ENCODE measurements around the gene GLI3. TPM values are rescaled to one million over a fixed set of nuclear protein-coding genes. Genes with fewer than 3 reads are reported as not detected.

The GLI3 gene
- total RNA-seq, 1 experiment from 2014 or later, result 45.0 TPM

DNA sequence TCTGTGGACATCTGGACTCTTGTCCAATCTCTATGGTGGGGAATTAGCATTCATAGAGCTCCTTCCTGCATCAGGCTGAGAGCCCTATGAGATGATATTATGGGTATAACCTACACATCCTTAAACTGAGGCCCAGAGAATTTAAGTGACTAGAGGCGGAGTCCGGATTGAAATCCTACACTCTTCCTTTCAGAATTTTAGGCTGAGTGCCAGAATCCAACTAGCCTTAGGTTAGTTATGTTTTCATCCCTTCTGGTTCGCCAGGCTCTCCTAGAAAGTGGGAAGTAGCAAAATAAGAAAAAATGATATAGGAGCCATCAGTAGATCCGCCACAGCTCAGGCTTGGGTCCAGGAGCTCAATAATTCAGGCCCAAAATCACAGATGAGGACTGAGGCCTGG, 212.5 kb downstream of the GLI3 start:
- H3K9me3 Mint-ChIP-seq, result no peaks in the 10 kb centered on the region
- no peak overlapping the region for H2BK5ac ChIP-seq (ENCODE audit: insufficient read length, low read length)
- H3K14ac ChIP-seq (ENCODE audit: insufficient read depth, low read length), result no peak overlapping the region
- no peak overlapping the region for H3K23ac ChIP-seq (ENCODE audit: insufficient read length, low read depth, low read length)
- no peaks in the 10 kb centered on the region for H4K20me1 ChIP-seq (ENCODE audit: control insufficient read depth, insufficient read depth, insufficient read length)
- no peaks in the 10 kb centered on the region for H3K79me2 ChIP-seq (ENCODE audit: insufficient read depth, low read length)
- peaks cover 5% of the 10 kb centered on the region; the same call in 1 of the 2 replicates for H3K4me1 ChIP-seq (ENCODE audit: insufficient read depth, low read length)
- no peak overlapping the region for H3K27ac Mint-ChIP-seq
- H3K27me3 ChIP-seq (ENCODE audit: insufficient read depth, low read length), result no peaks in the 10 kb centered on the region
- DNase-seq, result no peak
- no peak overlapping the region for H2AFZ ChIP-seq (ENCODE audit: low read length)
- no peak overlapping the region for H2BK12ac ChIP-seq (ENCODE audit: insufficient read length, low read depth, low read length)
- peaks cover 51 to 54% of the 10 kb centered on the region in 2 experiments for H3K4me1 Mint-ChIP-seq
- H3K4me3 Mint-ChIP-seq, result no peak overlapping the region
- peaks cover 9 to 37% (median 28%) of the 10 kb centered on the region in 3 experiments for H3K36me3 Mint-ChIP-seq (ENCODE audit: insufficient read depth in 1 of 3, low read depth in 3 of 3)
- TF ChIP-seq, protein P1, sequence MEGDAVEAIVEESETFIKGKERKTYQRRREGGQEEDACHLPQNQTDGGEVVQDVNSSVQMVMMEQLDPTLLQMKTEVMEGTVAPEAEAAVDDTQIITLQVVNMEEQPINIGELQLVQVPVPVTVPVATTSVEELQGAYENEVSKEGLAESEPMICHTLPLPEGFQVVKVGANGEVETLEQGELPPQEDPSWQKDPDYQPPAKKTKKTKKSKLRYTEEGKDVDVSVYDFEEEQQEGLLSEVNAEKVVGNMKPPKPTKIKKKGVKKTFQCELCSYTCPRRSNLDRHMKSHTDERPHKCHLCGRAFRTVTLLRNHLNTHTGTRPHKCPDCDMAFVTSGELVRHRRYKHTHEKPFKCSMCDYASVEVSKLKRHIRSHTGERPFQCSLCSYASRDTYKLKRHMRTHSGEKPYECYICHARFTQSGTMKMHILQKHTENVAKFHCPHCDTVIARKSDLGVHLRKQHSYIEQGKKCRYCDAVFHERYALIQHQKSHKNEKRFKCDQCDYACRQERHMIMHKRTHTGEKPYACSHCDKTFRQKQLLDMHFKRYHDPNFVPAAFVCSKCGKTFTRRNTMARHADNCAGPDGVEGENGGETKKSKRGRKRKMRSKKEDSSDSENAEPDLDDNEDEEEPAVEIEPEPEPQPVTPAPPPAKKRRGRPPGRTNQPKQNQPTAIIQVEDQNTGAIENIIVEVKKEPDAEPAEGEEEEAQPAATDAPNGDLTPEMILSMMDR (conservative IDR thresholded peaks at IDR 0.05), result no peak
- H3K23me2 ChIP-seq (ENCODE audit: insufficient read length, low read depth, low read length, poor library complexity, severe bottlenecking), result no peaks in the 10 kb centered on the region
- H3K27ac ChIP-seq (ENCODE audit: insufficient read length, low read depth, low read length), result no peak overlapping the region
- no peak overlapping the region for H2BK20ac ChIP-seq (ENCODE audit: low read depth, low read length, poor library complexity, severe bottlenecking)
- no peaks in the 10 kb centered on the region for H3K79me1 ChIP-seq (ENCODE audit: insufficient read depth, low read depth, low read length, poor library complexity, severe bottlenecking)
- H3T11ph ChIP-seq (ENCODE audit: low read length), result no peak overlapping the region
- no peak overlapping the region for H4K8ac ChIP-seq (replicated peaks; ENCODE audit: insufficient read length, low read depth, low read length)
- no CpG with 5 or more reads among the region's 4 CpGs for WGBS (ENCODE audit: extremely low coverage, insufficient read length, low lambda C conversion rate)
- no peaks in the 10 kb centered on the region for H3K27me3 Mint-ChIP-seq (ENCODE audit: low read depth)
- H4K91ac ChIP-seq (ENCODE audit: insufficient read length, low read depth, low read length), result no peak overlapping the region
- H2AK5ac ChIP-seq (ENCODE audit: insufficient read length, low read length), result no peak overlapping the region
- H3K9me3 ChIP-seq (ENCODE audit: control insufficient read depth, low read depth, low read length), result no peaks in the 10 kb centered on the region
- no peak overlapping the region for H3K4me2 ChIP-seq (ENCODE audit: insufficient read depth, insufficient read length, low read length)
- no peak overlapping the region for H3K18ac ChIP-seq (ENCODE audit: insufficient read length, low read depth, low read length)
- no peak overlapping the region for H2BK15ac ChIP-seq (ENCODE audit: low read depth, low read length)
- no peak overlapping the region for H3K9ac ChIP-seq (ENCODE audit: extremely low read depth, insufficient read length, low read length)
- H3K4ac ChIP-seq (ENCODE audit: low read depth, low read length), result no peak overlapping the region
- H3K56ac ChIP-seq (ENCODE audit: insufficient read length, low read depth, low read length), result no peak overlapping the region
- no peak overlapping the region for H2BK120ac ChIP-seq (ENCODE audit: low read depth, low read length, poor library complexity, severe bottlenecking)
- H4K5ac ChIP-seq (ENCODE audit: insufficient read length, low read depth, low read length), result no peak overlapping the region
